OCI-LY1 (cell line): ENCODE results near the gene PAK5.

ENCODE experiments used
- H2AFZ ChIP-seq: fragments of 200-600 bp; sonication (generic), shearing (Covaris generic); 2 replicates; pipeline ENCODE4 v1.6.0; 2014; ENCODE audit warnings: antibody characterized with exemption, mild to moderate bottlenecking, low read length
- H3F3A ChIP-seq: fragments of 200-600 bp; sonication (generic), shearing (Covaris generic); 2 replicates; pipeline ENCODE4 v1.6.0; 2014; ENCODE audit warnings: mild to moderate bottlenecking, antibody characterized with exemption, low read length, moderate library complexity; ENCODE audit not compliant: insufficient read depth
- H3K27ac ChIP-seq: fragments of 200-600 bp; sonication (generic); 2 replicates; pipeline ENCODE4 v1.5.1; 2014; ENCODE audit warnings: low read length, mixed run types, mild to moderate bottlenecking, low read depth; ENCODE audit not compliant: poor library complexity, severe bottlenecking
- H3K27me3 ChIP-seq: fragments of 200-600 bp; sonication (generic); 2 replicates; pipeline ENCODE4 v1.6.0; 2014; ENCODE audit warnings: antibody characterized with exemption, mild to moderate bottlenecking, low read length, moderate library complexity; ENCODE audit not compliant: insufficient read depth
- H3K36me3 ChIP-seq: fragments of 200-600 bp; sonication (generic); 2 replicates; pipeline ENCODE4 v1.6.1; 2014; ENCODE audit warnings: mild to moderate bottlenecking, antibody characterized with exemption, low read length, moderate library complexity, mixed read lengths; ENCODE audit not compliant: insufficient read depth
- H3K4me1 ChIP-seq: fragments of 200-600 bp; sonication (generic); 2 replicates; pipeline ENCODE4 v1.5.1; 2014; ENCODE audit warnings: mild to moderate bottlenecking, low read length, moderate library complexity; ENCODE audit not compliant: insufficient read depth, severe bottlenecking
- H3K4me2 ChIP-seq: fragments of 200-600 bp; sonication (generic), shearing (Covaris generic); 2 replicates; pipeline ENCODE4 v1.6.1; 2014; ENCODE audit warnings: low read length
- H3K4me3 ChIP-seq: fragments of 200-600 bp; sonication (generic); 2 replicates; pipeline ENCODE4 v1.5.1; 2014; ENCODE audit warnings: low read length, low read depth, mild to moderate bottlenecking, mixed read lengths; ENCODE audit not compliant: poor library complexity, severe bottlenecking
- H3K79me2 ChIP-seq: fragments of 200-600 bp; shearing (Covaris generic); 2 replicates; pipeline ENCODE4 v1.6.1; 2016; ENCODE audit warnings: mixed run types, low read length, mixed read lengths; ENCODE audit not compliant: insufficient read depth
- H3K9ac ChIP-seq: fragments of 200-600 bp; sonication (generic), shearing (Covaris generic); 2 replicates; pipeline ENCODE4 v1.6.1; 2014; ENCODE audit warnings: mild to moderate bottlenecking, low read length, mixed read lengths
- H3K9me2 ChIP-seq: fragments of 200-600 bp; sonication (generic), shearing (Covaris generic); 2 replicates; pipeline ENCODE4 v1.6.1; 2014; ENCODE audit warnings: low read depth, mild to moderate bottlenecking, low read length, mixed read lengths
- H3K9me3 ChIP-seq: fragments of 200-600 bp; shearing (Covaris generic); 2 replicates; pipeline ENCODE4 v1.6.1; 2014; ENCODE audit warnings: low read length, mixed read lengths
- H4K20me1 ChIP-seq: fragments of 200-600 bp; sonication (generic), shearing (Covaris generic); 2 replicates; pipeline ENCODE4 v1.6.0; 2016; ENCODE audit warnings: mild to moderate bottlenecking, low read length; ENCODE audit not compliant: insufficient read depth
- CTCF ChIP-seq: fragments of 200-600 bp; sonication (generic), shearing (Covaris generic); IDR thresholded peaks from 2 replicates; pipeline ENCODE4 v1.5.1; 2017; ENCODE audit warnings: mild to moderate bottlenecking, antibody characterized with exemption, low read length, moderate library complexity, mixed read lengths
- EZH2 ChIP-seq: fragments of 200-600 bp; sonication (generic), shearing (Covaris generic); IDR thresholded peaks from 2 replicates; pipeline ENCODE4 v1.8.0; 2017; ENCODE audit warnings: borderline replicate concordance, mixed run types, mild to moderate bottlenecking, antibody characterized with exemption, low read length, moderate library complexity, mixed read lengths

PAK5 gene

GRCh38 chr20:9532069-9532838 lies 306.6 kb downstream of the PAK5 start:
- Histone ChIP-seq H3K4me3 (no peak overlapping the region), H3K9ac (no peak overlapping the region), H3K27me3 (no peaks in the 10 kb centered on the region), H3F3A (no peaks in the 10 kb centered on the region), H3K79me2 (no peaks in the 10 kb centered on the region), H3K9me2 (no peaks in the 10 kb centered on the region), H4K20me1 (no peaks in the 10 kb centered on the region), H3K27ac (no peak overlapping the region), H3K4me1 (no peaks in the 10 kb centered on the region), H3K36me3 (no peaks in the 10 kb centered on the region), H3K4me2 (no peak overlapping the region), H3K9me3 (no peaks in the 10 kb centered on the region), H2AFZ (no peak overlapping the region)
- TF ChIP-seq EZH2 = no peak
- TF ChIP-seq CTCF = no peak

- H3F3A ChIP-seq = no peaks in the 10 kb centered on the region
These were observed 307.3 kb downstream of the PAK5 start for GRCh38 chr20:9531581-9531980.

GRCh38 chr20:9523636-9524035 lies 315.2 kb downstream of the PAK5 start:
- Histone ChIP-seq H2AFZ (no peak overlapping the region), H3K4me2 (no peak overlapping the region), H3K9me2 (no peaks in the 10 kb centered on the region), H3K9ac (no peak overlapping the region), H3K27ac (no peak overlapping the region), H3K9me3 (no peaks in the 10 kb centered on the region), H3K36me3 (no peaks in the 10 kb centered on the region), H3F3A (no peaks in the 10 kb centered on the region), H3K4me3 (no peak overlapping the region), H3K4me1 (no peaks in the 10 kb centered on the region), H3K79me2 (no peaks in the 10 kb centered on the region), H3K27me3 (no peaks in the 10 kb centered on the region), H4K20me1 (no peaks in the 10 kb centered on the region)
- no peak for TF ChIP-seq CTCF
- TF ChIP-seq EZH2 = no peak

More at GRCh38 chr20:9531581-9531980, 307.3 kb downstream of the PAK5 start:
- no peak for TF ChIP-seq CTCF
- TF ChIP-seq EZH2 = no peak
- Histone ChIP-seq H3K9me3 (no peaks in the 10 kb centered on the region), H3K9ac (no peak overlapping the region), H3K27me3 (no peaks in the 10 kb centered on the region), H3K79me2 (no peaks in the 10 kb centered on the region), H3K4me2 (no peak overlapping the region), H3K4me1 (no peaks in the 10 kb centered on the region), H3K27ac (no peak overlapping the region), H2AFZ (no peak overlapping the region), H3K9me2 (no peaks in the 10 kb centered on the region), H4K20me1 (no peaks in the 10 kb centered on the region), H3K4me3 (no peak overlapping the region), H3K36me3 (no peaks in the 10 kb centered on the region)
